Measurements from ENCODE around the gene TEX10. TPM values are rescaled to one million over a fixed set of nuclear protein-coding genes. Genes with fewer than 3 reads are reported as not detected.

The TEX10 gene
- total and polyA plus RNA-seq, 2 donors (not counting 3 experiments of a cell fraction or from before 2014, with no cell fraction given) = 13.6 to 21.2 TPM

DNA sequence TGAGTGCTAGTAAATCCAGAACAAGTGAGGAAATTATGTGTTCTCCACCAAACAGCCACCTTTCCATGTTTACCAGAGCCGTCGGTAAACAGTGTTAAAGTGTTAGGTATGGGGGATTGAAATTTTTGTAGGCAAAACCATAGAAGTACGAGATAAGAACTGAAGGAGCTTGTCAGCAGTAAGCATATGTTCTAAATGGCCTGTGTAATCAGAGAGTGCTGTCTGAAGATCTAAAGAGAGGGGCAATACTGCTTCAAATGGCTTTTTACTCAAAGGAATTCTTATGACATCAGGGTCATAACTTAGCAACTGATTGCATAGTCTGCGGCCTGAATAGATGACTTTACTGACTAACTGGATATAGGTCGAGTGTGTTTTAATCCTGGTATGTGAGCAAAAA, 13.4 kb upstream of the TEX10 start:
- no peak for TF ChIP-seq EZH2 (IDR thresholded peaks at IDR 0.05; ENCODE audit: borderline replicate concordance, low read depth, low read length, severe bottlenecking)
- TF ChIP-seq JUN (IDR thresholded peaks at IDR 0.05; ENCODE audit: borderline replicate concordance, insufficient read depth, insufficient read length, low read depth) = no peak
- TF ChIP-seq GATA2 (IDR thresholded peaks at IDR 0.05; ENCODE audit: insufficient read depth, insufficient read length, low read depth, low read length) = no peak
- TF ChIP-seq, protein P1, sequence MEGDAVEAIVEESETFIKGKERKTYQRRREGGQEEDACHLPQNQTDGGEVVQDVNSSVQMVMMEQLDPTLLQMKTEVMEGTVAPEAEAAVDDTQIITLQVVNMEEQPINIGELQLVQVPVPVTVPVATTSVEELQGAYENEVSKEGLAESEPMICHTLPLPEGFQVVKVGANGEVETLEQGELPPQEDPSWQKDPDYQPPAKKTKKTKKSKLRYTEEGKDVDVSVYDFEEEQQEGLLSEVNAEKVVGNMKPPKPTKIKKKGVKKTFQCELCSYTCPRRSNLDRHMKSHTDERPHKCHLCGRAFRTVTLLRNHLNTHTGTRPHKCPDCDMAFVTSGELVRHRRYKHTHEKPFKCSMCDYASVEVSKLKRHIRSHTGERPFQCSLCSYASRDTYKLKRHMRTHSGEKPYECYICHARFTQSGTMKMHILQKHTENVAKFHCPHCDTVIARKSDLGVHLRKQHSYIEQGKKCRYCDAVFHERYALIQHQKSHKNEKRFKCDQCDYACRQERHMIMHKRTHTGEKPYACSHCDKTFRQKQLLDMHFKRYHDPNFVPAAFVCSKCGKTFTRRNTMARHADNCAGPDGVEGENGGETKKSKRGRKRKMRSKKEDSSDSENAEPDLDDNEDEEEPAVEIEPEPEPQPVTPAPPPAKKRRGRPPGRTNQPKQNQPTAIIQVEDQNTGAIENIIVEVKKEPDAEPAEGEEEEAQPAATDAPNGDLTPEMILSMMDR (IDR thresholded peaks at IDR 0.05; ENCODE audit: extremely low read depth in 1 of 2, insufficient read depth in 1 of 2, low read depth in 1 of 2, low read length in 2 of 2) = no peak
- TF ChIP-seq FOS (IDR thresholded peaks at IDR 0.05; ENCODE audit: borderline replicate concordance, insufficient read depth, low read length) = no peak
- TF ChIP-seq POLR2AphosphoS5 (IDR thresholded peaks at IDR 0.05; ENCODE audit: insufficient read depth, low read depth, low read length) = no peak
- TF ChIP-seq, protein P2, sequence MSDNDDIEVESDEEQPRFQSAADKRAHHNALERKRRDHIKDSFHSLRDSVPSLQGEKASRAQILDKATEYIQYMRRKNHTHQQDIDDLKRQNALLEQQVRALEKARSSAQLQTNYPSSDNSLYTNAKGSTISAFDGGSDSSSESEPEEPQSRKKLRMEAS (IDR thresholded peaks at IDR 0.05; ENCODE audit: insufficient read depth, insufficient read length) = no peak
- TF ChIP-seq MYC (IDR thresholded peaks at IDR 0.05; ENCODE audit: low read depth, low read length) = no peak
- TF ChIP-seq POLR2A (IDR thresholded peaks at IDR 0.05; ENCODE audit: low read depth, low read length) = no peak
- intact Hi-C loops (cut with micrococcal nuclease) = no loop called here
- DNase-seq (ENCODE audit: low read depth, low spot score) (no peak), FAIRE-seq (no peak)
- dilution Hi-C loops (cut with MboI; ENCODE audit: extremely low pct_ligation_motif_present, low sequenced_read_pairs) = no loop called here
- ChIA-PET POLR2A (no interaction called here), CTCF (interaction anchor here (1.4 to 1.5 kb wide), 2 partner anchors 41 to 1182 kb away, joined by 3 to 4 read pairs; no protein-coding TSS in a partner anchor)
- Histone ChIP-seq H3K4me1 (ENCODE audit: control insufficient read depth, extremely low read depth, insufficient read depth, low read length) (no peaks in the 10 kb centered on the region), H2AFZ (ENCODE audit: low read depth, low read length) (no peak overlapping the region), H3K9me3 (replicated peaks; ENCODE audit: control insufficient read depth, insufficient read depth, low read length) (no peaks in the 10 kb centered on the region), H3K79me2 (ENCODE audit: control insufficient read depth, insufficient read depth, low read length) (no peaks in the 10 kb centered on the region), H3K9me1 (replicated peaks; ENCODE audit: control insufficient read depth, extremely low read depth, insufficient read depth, low read length) (no peaks in the 10 kb centered on the region), H3K36me3 (ENCODE audit: control insufficient read depth in 2 of 2, extremely low read depth in 1 of 2, insufficient read depth in 2 of 2, low read length in 2 of 2) (no peaks in the 10 kb centered on the region), H3K27ac (ENCODE audit: insufficient read depth, low read depth, low read length) (no peak overlapping the region), H3K9ac (replicated peaks; ENCODE audit: extremely low read depth, insufficient read depth, low read length) (no peak overlapping the region), H3K4me2 (ENCODE audit: insufficient read depth, low read length) (no peak overlapping the region), H3K4me3 (replicated peaks in 1 of 3; ENCODE audit: insufficient read depth in 1 of 3, low read depth in 1 of 3, low read length in 3 of 3) (no peak overlapping the region), H4K20me1 (replicated peaks; ENCODE audit: control insufficient read depth, extremely low read depth, insufficient read depth, low read length) (no peaks in the 10 kb centered on the region), H3K27me3 (ENCODE audit: control insufficient read depth in 2 of 2, insufficient read depth in 2 of 2, low read length in 2 of 2) (no peaks in the 10 kb centered on the region)
- no TSS peak for BruUV-seq (replicated peaks)
